Fibroblast of pulmonary artery (primary cell): ENCODE data around the gene MYH10.

Experiments used
- DNase-seq: peaks from one replicate; pipeline ENCODE4 v3.0.0-alpha.2; 2010; ENCODE audit warnings: low read depth
- H3K4me3 ChIP-seq: replicated peaks from 2 replicates; pipeline ENCODE4 v1.5.1; 2011; ENCODE audit warnings: low read depth, mild to moderate bottlenecking, control low read depth, low read length, moderate library complexity
- TF ChIP-seq, protein P1 (sequence below): IDR thresholded peaks from 2 replicates; pipeline ENCODE4 v1.5.1; 2011; ENCODE audit warnings: mild to moderate bottlenecking, control low read depth, low read length, inconsistent platforms; ENCODE audit errors: missing control alignments

MYH10 gene

DNA sequence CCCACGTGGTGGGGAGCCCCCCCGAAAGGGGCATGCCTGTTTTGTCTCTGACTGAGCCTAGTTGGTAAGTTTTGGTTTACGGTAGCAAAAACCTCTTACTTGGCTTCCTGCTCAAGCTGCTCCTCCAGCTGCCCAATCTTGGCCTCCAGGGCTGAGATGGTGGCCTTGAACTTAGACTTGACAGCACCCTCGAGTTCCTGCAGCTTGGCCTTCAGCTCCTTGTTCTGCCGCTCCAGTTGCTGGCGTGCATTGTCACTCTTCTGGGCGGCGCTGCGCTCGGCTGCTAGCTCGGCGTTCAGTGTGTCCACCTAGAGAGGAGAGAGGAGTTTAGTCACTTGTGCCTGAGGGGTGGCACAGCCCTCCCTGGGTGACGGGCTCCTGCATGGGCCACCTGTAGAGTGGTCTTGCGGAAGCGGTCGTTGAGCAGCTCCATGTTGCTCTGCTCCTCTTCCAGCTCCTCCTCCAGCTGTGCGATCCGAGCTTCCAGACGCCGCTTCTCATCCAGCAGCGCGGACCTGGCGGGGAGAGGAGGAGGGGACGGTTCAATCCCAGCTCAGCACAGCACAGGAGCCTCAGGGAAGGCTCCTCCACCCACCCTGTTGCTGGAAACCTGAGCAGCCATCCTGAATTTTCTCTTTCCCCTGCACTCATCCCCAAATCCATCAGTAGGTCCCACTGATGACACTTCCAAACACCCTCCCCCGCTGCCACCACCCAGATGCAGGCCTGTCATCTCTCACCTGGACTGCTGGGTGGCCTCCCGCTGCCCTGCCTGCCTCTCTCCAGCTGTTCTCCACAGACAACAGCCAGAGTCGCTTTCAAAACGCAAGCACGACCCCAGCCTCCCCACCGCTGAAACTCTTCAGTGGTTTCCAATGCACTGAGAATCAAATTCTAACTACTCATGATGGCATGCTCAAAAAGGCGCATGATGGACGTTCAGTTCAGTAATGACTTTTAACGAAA lies 150.2 kb downstream of the MYH10 start:
- no peak for DNase-seq

DNA sequence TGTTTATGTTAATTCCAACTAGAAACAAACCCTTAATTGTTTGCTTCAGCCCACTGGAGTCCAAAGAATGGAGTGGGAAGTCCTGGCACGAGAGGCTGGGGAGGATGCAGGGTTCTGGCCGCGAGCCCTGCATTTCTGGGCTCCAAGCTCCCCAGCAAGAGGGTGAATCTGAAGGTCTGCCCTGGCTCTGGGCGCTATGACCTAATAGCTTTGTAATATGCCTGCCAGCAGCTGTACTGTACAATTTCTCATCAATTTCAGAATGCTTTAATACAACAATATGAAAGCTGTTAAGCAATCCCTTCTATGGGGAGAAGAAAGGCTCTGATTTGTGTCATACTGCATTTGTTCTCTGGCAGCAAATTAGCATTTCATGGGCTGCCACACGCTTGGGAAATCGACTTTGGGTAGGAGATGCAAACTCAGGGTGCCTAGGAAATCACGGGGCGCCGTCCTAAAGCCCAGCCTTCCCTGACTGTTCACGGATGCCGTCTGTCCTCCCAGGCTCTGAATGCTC lies 151.0 kb downstream of the MYH10 start:
- DNase-seq: peak; percentile 87
- TF ChIP-seq, protein P1, sequence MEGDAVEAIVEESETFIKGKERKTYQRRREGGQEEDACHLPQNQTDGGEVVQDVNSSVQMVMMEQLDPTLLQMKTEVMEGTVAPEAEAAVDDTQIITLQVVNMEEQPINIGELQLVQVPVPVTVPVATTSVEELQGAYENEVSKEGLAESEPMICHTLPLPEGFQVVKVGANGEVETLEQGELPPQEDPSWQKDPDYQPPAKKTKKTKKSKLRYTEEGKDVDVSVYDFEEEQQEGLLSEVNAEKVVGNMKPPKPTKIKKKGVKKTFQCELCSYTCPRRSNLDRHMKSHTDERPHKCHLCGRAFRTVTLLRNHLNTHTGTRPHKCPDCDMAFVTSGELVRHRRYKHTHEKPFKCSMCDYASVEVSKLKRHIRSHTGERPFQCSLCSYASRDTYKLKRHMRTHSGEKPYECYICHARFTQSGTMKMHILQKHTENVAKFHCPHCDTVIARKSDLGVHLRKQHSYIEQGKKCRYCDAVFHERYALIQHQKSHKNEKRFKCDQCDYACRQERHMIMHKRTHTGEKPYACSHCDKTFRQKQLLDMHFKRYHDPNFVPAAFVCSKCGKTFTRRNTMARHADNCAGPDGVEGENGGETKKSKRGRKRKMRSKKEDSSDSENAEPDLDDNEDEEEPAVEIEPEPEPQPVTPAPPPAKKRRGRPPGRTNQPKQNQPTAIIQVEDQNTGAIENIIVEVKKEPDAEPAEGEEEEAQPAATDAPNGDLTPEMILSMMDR: no peak
- H3K4me3 ChIP-seq: no peak overlapping the region

More for the DNA sequence above, 150.2 kb downstream of the MYH10 start:
- H3K4me3 ChIP-seq: no peak overlapping the region
- TF ChIP-seq, protein P1: no peak

DNA sequence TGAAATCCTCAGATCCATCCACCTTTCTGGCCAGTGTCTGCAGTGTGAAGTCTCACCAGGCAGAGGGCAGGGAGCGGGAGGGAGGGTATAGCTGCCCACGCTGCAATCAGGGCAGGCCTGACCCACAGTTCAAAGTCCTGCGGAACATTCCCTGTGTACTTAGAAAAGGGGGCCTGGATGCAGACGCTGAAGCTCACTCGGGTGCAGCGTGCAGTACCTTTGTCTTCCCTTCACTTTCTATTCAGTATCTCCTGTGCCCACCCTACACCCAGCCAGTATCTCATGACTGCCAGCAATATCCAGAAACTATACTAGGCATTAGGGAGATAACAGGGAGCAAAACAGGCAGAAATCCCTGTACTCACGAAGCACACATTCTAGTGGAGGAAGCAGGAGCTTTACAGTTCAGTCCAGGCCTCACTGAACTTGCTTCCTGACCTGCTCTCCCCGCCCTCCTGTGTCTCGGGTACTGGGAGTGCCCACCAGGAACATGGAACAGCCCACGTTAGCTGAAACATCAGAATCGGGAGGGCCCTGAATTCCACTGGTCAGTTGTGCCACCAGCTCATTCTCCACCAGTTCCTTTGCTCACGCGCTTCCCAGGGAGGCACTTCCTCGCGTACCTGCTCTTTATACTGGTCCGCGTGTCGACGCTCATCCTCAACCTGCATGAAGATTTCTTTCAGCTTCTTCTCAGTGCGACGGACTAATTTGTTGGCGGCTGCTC lies 152.6 kb downstream of the MYH10 start:
- TF ChIP-seq, protein P1: no peak
- H3K4me3 ChIP-seq: no peak overlapping the region
- no peak for DNase-seq

DNA sequence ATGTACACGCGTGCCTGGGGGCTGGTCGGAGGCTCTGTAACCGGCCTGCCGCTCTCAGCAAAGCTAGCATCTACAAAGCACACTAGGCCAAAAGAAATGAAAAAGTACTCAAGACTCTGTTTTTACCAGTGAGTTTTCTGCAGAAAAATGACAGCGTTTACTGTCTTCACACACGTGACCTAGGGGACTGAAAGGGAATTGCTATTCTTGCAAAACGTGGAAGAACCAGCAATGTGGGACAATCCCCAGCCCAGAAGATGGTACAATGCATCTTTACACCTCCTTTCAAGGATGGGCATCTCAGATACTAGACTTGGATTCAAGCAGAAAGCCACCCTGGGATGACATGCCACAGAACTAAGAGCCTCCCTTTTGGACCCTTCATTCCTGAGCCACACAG lies 153.4 kb downstream of the MYH10 start:
- H3K4me3 ChIP-seq: no peak overlapping the region
- no peak for DNase-seq
- TF ChIP-seq, protein P1: no peak

DNA sequence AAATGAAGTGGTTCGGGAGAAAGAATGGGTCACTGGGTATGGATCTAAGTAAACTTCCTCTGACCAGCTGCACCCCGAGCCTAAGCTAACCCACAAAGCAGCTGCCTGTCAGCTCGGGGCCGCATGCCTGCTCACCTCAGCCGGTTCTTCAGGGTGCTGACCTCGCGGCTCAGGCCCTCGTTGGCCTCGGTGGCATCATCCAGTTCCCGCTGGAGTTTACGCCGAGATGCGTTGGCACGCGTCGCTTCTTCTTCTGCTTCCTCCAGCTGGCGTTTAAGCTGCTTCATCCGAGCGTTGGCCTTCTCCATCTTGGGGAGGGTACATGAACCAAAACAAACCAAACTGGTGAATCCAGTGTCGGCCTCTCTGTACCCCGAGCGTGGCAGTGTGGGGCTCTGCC lies 153.8 kb downstream of the MYH10 start:
- TF ChIP-seq, protein P1: no peak
- H3K4me3 ChIP-seq: no peak overlapping the region

DNA sequence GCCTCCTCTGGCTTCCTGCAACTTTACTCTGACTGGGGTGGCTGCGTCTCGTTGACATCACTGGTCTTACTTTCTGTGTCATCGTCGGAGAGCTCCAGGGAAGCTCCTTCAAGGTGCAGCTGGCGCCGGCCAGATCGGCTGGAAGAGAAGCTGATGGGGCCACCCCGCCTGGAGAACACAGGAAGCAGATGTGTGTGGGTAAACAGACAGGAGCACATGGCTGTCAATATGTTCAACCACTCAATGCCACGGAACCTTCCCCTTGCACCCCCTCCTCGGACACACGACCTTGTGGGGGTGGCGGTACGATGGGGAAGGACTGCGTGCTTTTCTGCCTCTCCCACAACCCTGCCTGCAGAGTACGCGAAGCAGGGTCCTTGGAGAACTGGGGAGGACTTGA lies 154.7 kb downstream of the MYH10 start:
- H3K4me3 ChIP-seq: no peak overlapping the region
- TF ChIP-seq, protein P1: no peak
- DNase-seq: no peak

More for the DNA sequence above, 153.8 kb downstream of the MYH10 start:
- no peak for DNase-seq
